Keratinocyte (primary cell): ENCODE results near the gene RNF215. TPM values are rescaled to one million over a fixed set of nuclear protein-coding genes. Genes with fewer than 3 reads are reported as not detected.

Experiments
- DNase-seq: peaks from one replicate; pipeline ENCODE4 v3.0.0-alpha.2; 2011; ENCODE audit warnings: low read depth, missing footprints, low spot score
- FAIRE-seq: peaks from 2 replicates; lab custom pipeline; 2011; peaks lifted over from hg19 to GRCh38; lab: Jason Lieb, UNC
- H2AFZ ChIP-seq: 2 replicates; pipeline ENCODE4 v1.6.0; 2012; ENCODE audit warnings: low read length, control low read depth, inconsistent platforms; ENCODE audit not compliant: control insufficient read depth
- H3K27ac ChIP-seq: 2 replicates; pipeline ENCODE4 v1.5.1; 2011; ENCODE audit warnings: low read length; ENCODE audit not compliant: control insufficient read depth, insufficient read depth
- H3K27me3 ChIP-seq: 3 replicates; pipeline ENCODE4 v1.6.0; 2011; ENCODE audit warnings: low read length; ENCODE audit not compliant: control insufficient read depth, insufficient read depth; ENCODE audit errors: extremely low read depth
- H3K36me3 ChIP-seq, 2 experiments: 2 replicates in 1 of 2; 3 replicates in 1 of 2; pipeline ENCODE4 v1.5.1; 2011; ENCODE audit warnings: low read length in 2 of 2, mild to moderate bottlenecking in 1 of 2; ENCODE audit not compliant: control insufficient read depth in 2 of 2, insufficient read depth in 2 of 2; ENCODE audit errors: extremely low read depth in 1 of 2
- H3K4me1 ChIP-seq: 3 replicates; pipeline ENCODE4 v1.5.1; 2011; ENCODE audit warnings: low read length; ENCODE audit not compliant: control insufficient read depth, insufficient read depth; ENCODE audit errors: extremely low read depth
- H3K4me2 ChIP-seq: 3 replicates; pipeline ENCODE4 v1.6.0; 2011; ENCODE audit warnings: low read depth, low read length; ENCODE audit not compliant: control insufficient read depth, insufficient read depth; ENCODE audit errors: extremely low read depth
- H3K4me3 ChIP-seq, 3 experiments: fragments of 200-600 bp in 1 of 3; sonication (generic) in 1 of 3; 2 replicates in 2 of 3; 3 replicates in 1 of 3; pipeline ENCODE4 v1.5.1; 2011 to 2016; ENCODE audit warnings: low read length in 3 of 3, mild to moderate bottlenecking in 3 of 3, control low read depth in 2 of 3, inconsistent platforms in 1 of 3, low read depth in 1 of 3, mixed read lengths in 1 of 3, mixed run types in 1 of 3, moderate library complexity in 1 of 3; ENCODE audit not compliant: control insufficient read depth in 2 of 3, insufficient read depth in 2 of 3; ENCODE audit errors: extremely low read depth in 1 of 3
- H3K79me2 ChIP-seq: 2 replicates; pipeline ENCODE4 v1.6.0; 2012; ENCODE audit warnings: low read length; ENCODE audit not compliant: control insufficient read depth, insufficient read depth
- H3K9ac ChIP-seq: 3 replicates; pipeline ENCODE4 v1.6.0; 2011; ENCODE audit warnings: low read length; ENCODE audit not compliant: control insufficient read depth, insufficient read depth; ENCODE audit errors: extremely low read depth
- H3K9me1 ChIP-seq: 3 replicates; pipeline ENCODE4 v1.6.0; 2011; ENCODE audit warnings: low read length; ENCODE audit not compliant: control insufficient read depth, insufficient read depth; ENCODE audit errors: extremely low read depth
- H3K9me3 ChIP-seq: 2 replicates; pipeline ENCODE4 v1.5.1; 2012; ENCODE audit warnings: low read depth, low read length; ENCODE audit not compliant: control insufficient read depth
- H4K20me1 ChIP-seq: 3 replicates; pipeline ENCODE4 v1.6.0; 2011; ENCODE audit warnings: low read length; ENCODE audit not compliant: control insufficient read depth, insufficient read depth; ENCODE audit errors: extremely low read depth
- CTCF ChIP-seq, 3 experiments: IDR thresholded peaks in 1 of 3; conservative IDR thresholded peaks in 1 of 3; optimal IDR thresholded peaks in 1 of 3; 2 replicates in 2 of 3; 3 replicates in 1 of 3; pipeline versions ENCODE3 to v1.5.1; 2011; ENCODE audit warnings: low read length in 3 of 3, mild to moderate bottlenecking in 3 of 3, moderate library complexity in 2 of 3, control low read depth in 1 of 3, inconsistent platforms in 1 of 3; ENCODE audit not compliant: insufficient read depth in 2 of 3; ENCODE audit errors: extremely low read depth in 1 of 3
- EZH2 ChIP-seq: IDR thresholded peaks from one replicate; pipeline ENCODE4 v1.6.1; 2012; ENCODE audit warnings: inconsistent platforms, mild to moderate bottlenecking, low read length, moderate library complexity
- dilution Hi-C: fragments of 300-500 bp; cut with MboI; formaldehyde crosslinking; loops from one replicate; pipeline ENCODE4 v1.7.0; 2020; ENCODE audit warnings: low sequenced_read_pairs; ENCODE audit not compliant: extremely low pct_ligation_motif_present
- polyA plus RNA-seq, 5 experiments: library from polyadenylated mRNA; depleted of rRNA in 3 of 5; stranded (reverse) in 3 of 5; stranded (forward) in 1 of 5; unstranded in 1 of 5; fragments of >200 nt; gene quantifications; 1 replicate in 1 of 5; 2 replicates in 3 of 5; 3 replicates in 1 of 5; pipeline versions ENCODE4 v1.2.1 to v1.2.3, GENCODE V29; 2011 to 2012; ENCODE audit warnings: missing spikeins in 2 of 5, low read depth in 1 of 5, low replicate concordance in 1 of 5

The RNF215 gene
- polyA plus RNA-seq, 1 donor (not counting 4 experiments of a cell fraction or from before 2014, with no cell fraction given): 8.3 TPM

DNA sequence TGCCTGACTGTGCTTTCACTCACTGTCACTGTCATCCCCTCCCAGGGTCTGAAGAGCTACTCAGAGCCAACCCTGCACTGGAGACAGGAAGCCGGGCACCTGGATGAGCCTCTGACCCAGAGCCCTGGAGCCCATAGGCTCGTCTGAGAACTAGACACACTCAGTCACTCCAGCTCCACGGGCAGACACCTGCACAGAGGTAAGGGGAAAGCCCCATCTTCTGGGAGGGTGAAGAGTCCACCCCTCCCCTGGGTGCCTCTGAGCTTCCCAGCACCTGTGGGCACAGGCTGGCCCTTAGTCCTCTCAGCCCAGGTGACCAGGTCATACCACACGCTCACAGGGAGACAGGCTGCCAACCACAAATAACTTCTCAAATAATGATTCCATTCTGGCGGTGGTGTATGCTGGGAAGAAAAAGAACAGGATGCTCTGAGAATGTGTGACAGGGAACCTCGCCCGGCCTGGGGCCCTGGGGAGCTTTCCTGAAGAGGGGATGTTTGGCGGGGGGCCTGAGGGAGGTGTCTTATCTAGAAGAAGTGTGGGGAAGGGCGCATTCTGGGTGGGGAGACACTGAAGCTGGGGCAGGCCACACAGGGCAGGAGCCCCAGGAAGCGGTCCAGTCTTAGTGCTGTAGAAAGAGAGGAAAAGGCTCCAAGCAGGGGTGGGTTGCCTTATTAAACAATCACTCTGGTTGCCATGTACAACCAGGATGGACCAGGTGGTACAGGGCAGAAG lies 25.1 kb downstream of the RNF215 start:
- no peak for FAIRE-seq
- Histone ChIP-seq H3K79me2 (no peaks in the 10 kb centered on the region), H4K20me1 (no peaks in the 10 kb centered on the region), H3K27me3 (no peaks in the 10 kb centered on the region), H3K4me1 (peaks cover 3% of the 10 kb centered on the region), H3K9ac (no peak overlapping the region), H3K9me1 (no peaks in the 10 kb centered on the region), H2AFZ (no peak overlapping the region), H3K27ac (no peak overlapping the region), H3K9me3 (no peaks in the 10 kb centered on the region), H3K4me2 (no peak overlapping the region), H3K4me3 (no peak overlapping the region), H3K36me3 (no peaks in the 10 kb centered on the region)
- TF ChIP-seq EZH2 (no peak), CTCF (optimal IDR thresholded peaks at IDR 0.05 in 1 of 3, IDR thresholded peaks at IDR 0.05 in 1 of 3, conservative IDR thresholded peaks at IDR 0.05 in 1 of 3; ENCODE audit: extremely low read depth in 1 of 3, insufficient read depth in 2 of 3, low read length in 3 of 3) (no peak)
- dilution Hi-C loops: no loop called here
- no peak for DNase-seq

DNA sequence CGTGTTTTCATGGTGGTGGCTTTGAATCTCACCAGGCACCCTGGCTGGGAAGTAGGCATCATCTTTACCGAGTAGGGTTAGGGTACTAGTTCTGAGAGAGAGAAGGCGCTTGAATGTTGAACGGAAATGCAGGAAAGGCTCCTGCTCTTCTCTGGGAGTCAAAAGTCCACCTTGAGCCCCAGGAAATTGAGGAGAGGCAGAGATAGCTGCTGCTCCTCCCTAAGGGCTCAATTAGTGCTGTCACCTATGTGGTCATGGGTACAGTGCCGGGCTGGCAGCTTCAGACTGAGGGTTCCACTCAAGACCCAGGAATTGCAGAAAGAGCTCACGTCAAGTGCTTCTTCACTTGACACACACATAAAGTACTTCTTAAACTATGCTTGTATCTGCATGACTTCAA lies 28.7 kb downstream of the RNF215 start:
- peaks cover 18% of the 10 kb centered on the region for H3K4me1 ChIP-seq
- no peak overlapping the region for H3K4me2 ChIP-seq
- TF ChIP-seq EZH2: no peak
- no peak for TF ChIP-seq CTCF (optimal IDR thresholded peaks at IDR 0.05 in 1 of 3, IDR thresholded peaks at IDR 0.05 in 1 of 3, conservative IDR thresholded peaks at IDR 0.05 in 1 of 3; ENCODE audit: extremely low read depth in 1 of 3, insufficient read depth in 2 of 3, low read length in 3 of 3)
- H3K9me1 ChIP-seq: peaks cover 5% of the 10 kb centered on the region
- no peak overlapping the region for H3K27ac ChIP-seq
- H3K27me3 ChIP-seq: no peaks in the 10 kb centered on the region
- H3K36me3 ChIP-seq: peaks cover 0 to 8% of the 10 kb centered on the region in 2 experiments
- H4K20me1 ChIP-seq: peaks cover 8% of the 10 kb centered on the region
- FAIRE-seq (no peak), DNase-seq (no peak)
- dilution Hi-C loops: no loop called here
- no peaks in the 10 kb centered on the region for H3K9me3 ChIP-seq
- no peak overlapping the region for H3K4me3 ChIP-seq
- H2AFZ ChIP-seq: no peak overlapping the region
- H3K79me2 ChIP-seq: peaks cover 31% of the 10 kb centered on the region
- no peak overlapping the region for H3K9ac ChIP-seq
